Left lung (tissue), 10 donors: ENCODE measurements around the gene MAL. TPM values are rescaled to one million over a fixed set of nuclear protein-coding genes. Genes with fewer than 3 reads are reported as not detected.
A peak's percentile ranks its signal among the peaks of the same experiment; 100 is the strongest.

Experiments used
- ATAC-seq: fragments of 200-7000 bp; cut with Tn5 transposase; one replicate; pipeline ENCODE4 v1.9.1; 2020; ENCODE audit warnings: moderate library complexity
- DNase-seq, 4 donors: peaks; one replicate each; pipeline ENCODE4 v3.0.0-alpha.2; 2013 to 2020
- H3K27ac ChIP-seq, 2 donors: fragments of 200-600 bp; sonication (generic) in 1 of 2; one replicate each; pipeline versions ENCODE4 v1.5.0 to v1.8.0; 2020 to 2021
- H3K27me3 ChIP-seq, 2 donors: fragments of 200-600 bp; sonication (generic) in 1 of 2; one replicate each; pipeline versions ENCODE4 v1.5.0 to v1.8.0; 2020 to 2021
- H3K36me3 ChIP-seq, 2 donors: fragments of 200-600 bp; sonication (generic) in 1 of 2; one replicate each; pipeline versions ENCODE4 v1.5.0 to v1.8.0; 2020 to 2021
- H3K4me1 ChIP-seq, 2 donors: fragments of 200-600 bp; one replicate each; pipeline ENCODE4 v1.8.0; 2021
- H3K4me3 ChIP-seq, 2 donors: fragments of 200-600 bp; sonication (generic) in 1 of 2; one replicate each; pipeline versions ENCODE4 v1.5.0 to v1.8.0; 2020 to 2021; ENCODE audit warnings: mild to moderate bottlenecking in 1 of 2
- H3K9me3 ChIP-seq, 2 donors: fragments of 200-600 bp; sonication (generic) in 1 of 2; one replicate each; pipeline versions ENCODE4 v1.5.0 to v1.8.0; 2020 to 2021
- CTCF ChIP-seq, 2 donors: fragments of 200-600 bp; sonication (generic) in 1 of 2; IDR thresholded peaks; one replicate each; pipeline versions ENCODE4 v1.5.0 to v1.8.0; 2021; ENCODE audit warnings: antibody characterized with exemption in 2 of 2
- intact Hi-C, 2 donors: fragments of 100-400 bp; cut with DNase I; formaldehyde crosslinking; loops; one replicate each; pipeline versions ENCODE4 v1.11.2 to v1.14.2; 2022
- polyA plus RNA-seq, 6 donors: library from polyadenylated mRNA; unstranded; fragments of 120-200 nt; gene quantifications; one replicate each; pipeline ENCODE4 v1.2.1, GENCODE V29; 2013; ENCODE audit not compliant: insufficient read length in 6 of 6
- total RNA-seq, 2 donors: library from RNA; stranded (reverse); fragmentation: NEBNext Ultra II Directional; extraction: Animal tissue kit (Norgen Biotek cat#: 25700); gene quantifications; one replicate each; pipeline ENCODE4 v1.2.1, GENCODE V29; 2021
- donor health status: DM: no; HTN: yes; CAD: no.
- donor health status: DM: no; HTN: no; CAD: no.

MAL gene
- total and polyA plus RNA-seq, 8 donors, result 0.76 to 13.6 (median 1.8) TPM

- Histone ChIP-seq H3K36me3 (no peaks in the 10 kb centered on the region), H3K4me1 (peaks cover 7 to 11% of the 10 kb centered on the region in 2 donors), H3K27ac (peak overlapping the region in 1 of 2 donors; percentile 5), H3K9me3 (no peaks in the 10 kb centered on the region), H3K4me3 (no peak overlapping the region), H3K27me3 (peaks cover 0 to 20% of the 10 kb centered on the region in 2 donors)
- no peak for DNase-seq
- TF ChIP-seq CTCF (IDR thresholded peaks at IDR 0.05), result no peak
- intact Hi-C loops, result no loop called here
- peak; percentile 45 for ATAC-seq
Measured at GRCh38 chr2:95042472-95043271, 17.2 kb downstream of the MAL start.

- ATAC-seq (peak; percentile 91), DNase-seq (peak in 3 of 4 donors; percentile 90 to 98 (median 96))
- Histone ChIP-seq H3K27me3 (peaks cover 0 to 20% of the 10 kb centered on the region in 2 donors), H3K27ac (peak overlapping the region in 1 of 2 donors; percentile 37), H3K36me3 (no peaks in the 10 kb centered on the region), H3K4me1 (peaks cover 7 to 11% of the 10 kb centered on the region in 2 donors), H3K4me3 (no peak overlapping the region), H3K9me3 (no peaks in the 10 kb centered on the region)
- TF ChIP-seq CTCF (IDR thresholded peaks at IDR 0.05), result no peak
- intact Hi-C loops, result no loop called here
Measured at GRCh38 chr2:95043300-95044093, 18.0 kb downstream of the MAL start.

GRCh38 chr2:95044601-95045000 lies 19.1 kb downstream of the MAL start:
- intact Hi-C loops, result no loop called here
- DNase-seq (no peak), ATAC-seq (no peak)
- Histone ChIP-seq H3K27me3 (peaks cover 0 to 20% of the 10 kb centered on the region in 2 donors), H3K27ac (no peak overlapping the region), H3K4me1 (peaks cover 7 to 11% of the 10 kb centered on the region in 2 donors), H3K4me3 (no peak overlapping the region), H3K36me3 (no peaks in the 10 kb centered on the region), H3K9me3 (no peaks in the 10 kb centered on the region)
- no peak for TF ChIP-seq CTCF (IDR thresholded peaks at IDR 0.05)

GRCh38 chr2:95046371-95047112 lies 21.0 kb downstream of the MAL start:
- no peak overlapping the region for H3K27ac ChIP-seq
- TF ChIP-seq CTCF (IDR thresholded peaks at IDR 0.05), result no peak
- DNase-seq, result peak in 1 of 4 donors; percentile 19
- no peaks in the 10 kb centered on the region for H3K9me3 ChIP-seq
- H3K4me1 ChIP-seq, result peaks cover 7 to 11% of the 10 kb centered on the region in 2 donors
- no peak overlapping the region for H3K4me3 ChIP-seq
- intact Hi-C loops, result no loop called here
- H3K27me3 ChIP-seq, result peaks cover 0 to 20% of the 10 kb centered on the region in 2 donors
- H3K36me3 ChIP-seq, result no peaks in the 10 kb centered on the region
- no peak for ATAC-seq
